ENCODE results near the gene KCNQ4.

The KCNQ4 gene

DNA sequence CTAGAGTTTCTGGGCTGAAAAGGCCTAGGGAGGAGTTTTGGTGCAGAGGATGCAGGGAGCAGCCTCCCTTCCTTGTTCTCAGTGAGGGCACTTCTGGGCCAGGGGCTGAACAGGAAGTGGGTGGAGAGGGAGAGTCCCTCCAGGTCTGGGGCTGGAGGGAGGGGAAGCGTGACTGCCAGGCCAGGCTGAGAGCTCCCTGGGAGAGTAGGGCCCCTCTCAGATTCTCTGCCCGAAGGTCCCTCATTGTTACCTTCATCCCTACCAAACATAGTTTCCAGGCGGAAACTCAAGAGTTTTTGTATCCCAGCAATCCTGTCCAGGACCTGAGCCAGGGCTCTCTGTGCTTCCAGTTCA lies 41.8 kb downstream of the KCNQ4 start:
- peak overlapping the region; percentile 23; the same call in 1 of the 2 replicates for H3K9ac ChIP-seq (ENCODE audit: low read depth, low read length)
- no peak overlapping the region for H3K4me3 ChIP-seq (ENCODE audit: low read length)
- no peaks in the 10 kb centered on the region for H3K36me3 ChIP-seq (ENCODE audit: insufficient read depth, low read length)
- H3K27me3 ChIP-seq (ENCODE audit: insufficient read depth, low read length): no peaks in the 10 kb centered on the region
- peak overlapping the region; percentile 61 for H3K27ac ChIP-seq (ENCODE audit: low read depth, low read length)
- H3K4me1 ChIP-seq (ENCODE audit: insufficient read depth, low read length): peaks cover 20% of the 10 kb centered on the region
- 48% methylated on average over 3 of the region's 3 CpGs for WGBS
- H3K9me3 ChIP-seq (ENCODE audit: insufficient read depth, low read depth, low read length): no peaks in the 10 kb centered on the region

DNA sequence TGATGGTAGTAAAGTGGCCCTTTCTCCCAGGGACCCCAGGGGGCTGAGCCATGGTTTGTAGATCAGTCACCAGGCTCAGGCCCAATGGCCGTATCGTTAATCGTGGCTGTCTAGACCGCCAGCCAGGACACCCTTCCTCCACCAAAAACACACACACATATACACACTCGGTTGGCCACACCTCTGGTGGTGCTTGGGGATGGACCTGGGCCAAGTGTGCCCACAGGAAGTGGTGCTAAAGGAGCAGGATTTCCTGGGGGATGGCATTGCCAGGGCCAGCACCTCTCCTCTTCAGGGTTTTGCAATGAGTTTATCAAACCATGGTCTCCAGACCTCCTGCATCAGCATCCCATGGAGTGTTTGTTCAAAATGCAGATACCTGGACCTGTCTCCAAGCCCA lies 42.4 kb downstream of the KCNQ4 start:
- no peaks in the 10 kb centered on the region for H3K27me3 ChIP-seq (ENCODE audit: insufficient read depth, low read length)
- H3K9ac ChIP-seq (ENCODE audit: low read depth, low read length): no peak overlapping the region
- no peaks in the 10 kb centered on the region for H3K36me3 ChIP-seq (ENCODE audit: insufficient read depth, low read length)
- H3K4me1 ChIP-seq (ENCODE audit: insufficient read depth, low read length): peaks cover 20% of the 10 kb centered on the region
- no peaks in the 10 kb centered on the region for H3K9me3 ChIP-seq (ENCODE audit: insufficient read depth, low read depth, low read length)
- no peak overlapping the region for H3K4me3 ChIP-seq (ENCODE audit: low read length)
- WGBS: 62% methylated on average over 5 of the region's 5 CpGs
- peak overlapping the region; percentile 61; the same call in 1 of the 2 replicates for H3K27ac ChIP-seq (ENCODE audit: low read depth, low read length)

DNA sequence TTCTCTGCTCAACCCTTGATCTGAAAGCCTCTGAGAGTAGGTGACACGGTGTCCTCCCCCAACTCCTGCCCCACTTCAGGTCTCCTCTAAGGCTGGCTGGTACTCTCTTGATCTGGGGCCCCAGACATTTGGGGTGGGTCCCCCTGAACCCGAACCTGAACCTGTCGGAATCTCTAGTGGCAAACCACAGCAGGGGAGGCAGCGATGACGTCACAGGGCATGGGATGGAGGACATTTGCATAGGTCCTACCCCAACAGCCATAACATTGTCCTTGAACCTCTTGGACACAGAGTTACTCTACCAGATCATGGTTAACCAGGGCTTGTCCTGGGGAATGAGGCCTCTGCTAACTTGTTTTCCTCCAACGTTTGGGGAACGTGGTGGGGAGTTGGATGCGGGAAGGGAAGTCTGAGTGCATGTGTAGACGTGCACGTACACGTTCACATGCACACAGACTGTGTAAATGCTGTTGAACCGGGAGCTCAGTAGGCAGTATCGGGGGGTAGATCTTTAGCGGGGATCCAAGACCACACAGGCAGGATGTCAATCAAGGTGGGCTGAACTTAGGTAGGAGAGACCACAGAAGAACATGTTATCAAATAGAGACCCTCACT lies 46.2 kb downstream of the KCNQ4 start:
- H3K9me3 ChIP-seq (ENCODE audit: insufficient read depth, low read depth, low read length): no peaks in the 10 kb centered on the region
- no peak overlapping the region for H3K27ac ChIP-seq (ENCODE audit: low read depth, low read length)
- H3K27me3 ChIP-seq (ENCODE audit: insufficient read depth, low read length): no peaks in the 10 kb centered on the region
- no peaks in the 10 kb centered on the region for H3K36me3 ChIP-seq (ENCODE audit: insufficient read depth, low read length)
- 90% methylated on average over 13 of the region's 14 CpGs for WGBS
- H3K4me3 ChIP-seq (ENCODE audit: low read length): no peak overlapping the region
- no peak overlapping the region for H3K9ac ChIP-seq (ENCODE audit: low read depth, low read length)
- peaks cover 13% of the 10 kb centered on the region for H3K4me1 ChIP-seq (ENCODE audit: insufficient read depth, low read length)

DNA sequence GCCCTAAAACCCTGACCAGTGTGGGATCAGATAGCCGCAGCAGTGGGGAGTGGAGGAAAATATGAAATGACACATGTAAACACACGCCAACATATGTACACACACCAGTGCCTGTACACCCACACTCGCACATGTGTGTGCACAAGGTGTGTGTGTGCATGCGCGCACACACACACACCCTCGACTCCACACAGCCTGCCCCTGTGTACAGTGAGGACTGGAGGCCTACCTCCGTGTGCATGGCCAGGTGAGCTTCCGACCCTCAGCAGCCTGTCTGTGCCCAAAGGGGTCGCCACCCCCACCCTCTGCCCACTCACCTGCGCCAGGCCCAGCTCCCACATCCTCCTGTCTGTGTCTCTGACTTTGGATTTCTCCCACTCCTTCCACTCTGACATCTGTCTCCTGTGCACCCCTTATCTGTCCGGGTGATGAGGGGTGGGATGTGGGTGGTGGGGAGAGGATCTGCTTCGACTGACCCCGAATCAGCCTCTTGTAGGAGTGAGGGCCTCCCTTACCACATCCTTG lies 46.9 kb downstream of the KCNQ4 start:
- no peaks in the 10 kb centered on the region for H3K36me3 ChIP-seq (ENCODE audit: insufficient read depth, low read length)
- no peak overlapping the region for H3K4me3 ChIP-seq (ENCODE audit: low read length)
- no peaks in the 10 kb centered on the region for H3K27me3 ChIP-seq (ENCODE audit: insufficient read depth, low read length)
- no peaks in the 10 kb centered on the region for H3K9me3 ChIP-seq (ENCODE audit: insufficient read depth, low read depth, low read length)
- 95% methylated on average over 12 of the region's 13 CpGs for WGBS
- no peak overlapping the region for H3K27ac ChIP-seq (ENCODE audit: low read depth, low read length)
- no peak overlapping the region for H3K9ac ChIP-seq (ENCODE audit: low read depth, low read length)
- peaks cover 6% of the 10 kb centered on the region; the same call in 1 of the 2 replicates for H3K4me1 ChIP-seq (ENCODE audit: insufficient read depth, low read length)

DNA sequence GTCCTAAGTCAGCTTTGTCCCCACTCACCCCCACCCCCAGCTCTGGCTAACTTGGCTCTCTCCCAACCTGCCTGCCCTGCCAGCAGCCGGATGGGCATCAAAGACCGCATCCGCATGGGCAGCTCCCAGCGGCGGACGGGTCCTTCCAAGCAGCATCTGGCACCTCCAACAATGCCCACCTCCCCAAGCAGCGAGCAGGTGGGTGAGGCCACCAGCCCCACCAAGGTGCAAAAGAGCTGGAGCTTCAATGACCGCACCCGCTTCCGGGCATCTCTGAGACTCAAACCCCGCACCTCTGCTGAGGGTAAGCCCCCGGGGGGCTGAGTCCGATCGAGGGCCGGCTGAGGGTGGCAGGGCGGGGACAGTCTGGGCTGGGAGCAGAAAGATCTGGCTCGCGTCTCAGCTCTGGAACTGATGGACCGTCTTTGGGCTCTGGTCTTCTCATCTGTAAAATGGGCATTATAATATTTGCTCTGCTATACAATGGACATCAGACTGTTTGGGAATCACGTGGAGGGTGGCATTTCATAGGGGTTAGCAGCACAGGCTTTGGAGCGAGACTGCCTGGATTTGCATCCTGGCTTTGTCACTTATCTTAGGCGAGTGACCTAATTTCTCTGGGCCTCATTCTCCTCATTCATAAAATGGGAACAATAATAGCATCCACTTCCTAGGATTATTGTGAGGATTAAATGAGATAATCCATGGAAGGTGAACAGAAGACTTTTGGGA lies 47.6 kb downstream of the KCNQ4 start:
- H3K27ac ChIP-seq (ENCODE audit: low read depth, low read length): no peak overlapping the region
- H3K4me1 ChIP-seq (ENCODE audit: insufficient read depth, low read length): no peaks in the 10 kb centered on the region
- no peaks in the 10 kb centered on the region for H3K36me3 ChIP-seq (ENCODE audit: insufficient read depth, low read length)
- H3K27me3 ChIP-seq (ENCODE audit: insufficient read depth, low read length): no peaks in the 10 kb centered on the region
- H3K4me3 ChIP-seq (ENCODE audit: low read length): no peak overlapping the region
- no peak overlapping the region for H3K9ac ChIP-seq (ENCODE audit: low read depth, low read length)
- 93% methylated on average over 22 of the region's 22 CpGs for WGBS
- no peaks in the 10 kb centered on the region for H3K9me3 ChIP-seq (ENCODE audit: insufficient read depth, low read depth, low read length)

DNA sequence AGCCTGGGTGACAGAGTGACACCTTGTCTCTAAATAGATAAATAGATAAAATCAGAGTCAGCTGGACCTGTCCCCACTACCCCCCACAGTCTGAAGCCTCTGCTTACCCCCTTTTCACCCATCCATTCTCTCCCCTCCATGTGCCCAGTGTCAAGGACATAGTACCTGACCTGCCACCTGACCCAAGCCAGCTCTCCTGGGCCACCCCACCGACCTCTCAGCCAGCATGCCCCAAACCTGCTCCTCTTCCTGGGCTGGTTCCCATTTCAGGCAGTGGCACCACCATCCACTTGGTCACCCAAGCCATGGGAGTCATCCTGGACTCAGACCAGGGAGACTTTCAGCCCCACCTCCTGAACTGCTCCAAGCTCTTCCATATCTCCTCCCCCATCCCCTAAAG lies 50.4 kb downstream of the KCNQ4 start:
- Histone ChIP-seq H3K27ac (ENCODE audit: low read depth, low read length) (no peak overlapping the region), H3K36me3 (ENCODE audit: insufficient read depth, low read length) (no peaks in the 10 kb centered on the region), H3K4me3 (ENCODE audit: low read length) (no peak overlapping the region), H3K9me3 (ENCODE audit: insufficient read depth, low read depth, low read length) (no peaks in the 10 kb centered on the region), H3K4me1 (ENCODE audit: insufficient read depth, low read length) (no peaks in the 10 kb centered on the region), H3K9ac (ENCODE audit: low read depth, low read length) (no peak overlapping the region), H3K27me3 (ENCODE audit: insufficient read depth, low read length) (no peaks in the 10 kb centered on the region)
- WGBS: 91% methylated on average over 1 of the region's 1 CpG

DNA sequence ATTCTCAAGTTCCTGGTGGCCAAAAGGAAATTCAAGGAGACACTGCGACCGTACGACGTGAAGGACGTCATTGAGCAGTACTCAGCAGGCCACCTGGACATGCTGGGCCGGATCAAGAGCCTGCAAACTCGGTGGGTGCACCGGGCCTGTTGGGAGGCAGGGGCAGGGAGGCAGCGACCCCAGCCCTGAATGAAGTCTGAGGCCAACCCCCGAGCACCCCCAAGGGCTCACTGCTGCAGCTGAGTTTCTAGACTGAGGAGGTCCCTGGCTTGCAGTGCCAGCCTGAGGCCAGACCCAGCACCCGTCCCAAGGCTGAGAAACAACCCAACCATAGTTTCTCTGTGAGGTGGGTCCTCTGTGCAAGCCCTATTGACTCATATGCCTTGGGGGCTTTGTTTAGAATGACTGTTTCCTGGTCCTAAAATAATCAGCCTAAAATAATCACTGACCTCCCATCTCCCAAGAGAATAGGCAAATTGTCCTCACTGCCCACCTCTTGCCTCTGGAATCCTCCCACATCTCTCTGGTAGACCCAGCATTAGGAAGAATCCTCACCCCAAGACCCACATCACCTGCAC lies 51.5 kb downstream of the KCNQ4 start:
- Histone ChIP-seq H3K9me3 (ENCODE audit: insufficient read depth, low read depth, low read length) (no peaks in the 10 kb centered on the region), H3K9ac (ENCODE audit: low read depth, low read length) (no peak overlapping the region), H3K4me1 (ENCODE audit: insufficient read depth, low read length) (no peaks in the 10 kb centered on the region), H3K36me3 (ENCODE audit: insufficient read depth, low read length) (no peaks in the 10 kb centered on the region), H3K4me3 (ENCODE audit: low read length) (no peak overlapping the region), H3K27me3 (ENCODE audit: insufficient read depth, low read length) (no peaks in the 10 kb centered on the region), H3K27ac (ENCODE audit: low read depth, low read length) (no peak overlapping the region)
- 77% methylated on average over 11 of the region's 11 CpGs for WGBS

DNA sequence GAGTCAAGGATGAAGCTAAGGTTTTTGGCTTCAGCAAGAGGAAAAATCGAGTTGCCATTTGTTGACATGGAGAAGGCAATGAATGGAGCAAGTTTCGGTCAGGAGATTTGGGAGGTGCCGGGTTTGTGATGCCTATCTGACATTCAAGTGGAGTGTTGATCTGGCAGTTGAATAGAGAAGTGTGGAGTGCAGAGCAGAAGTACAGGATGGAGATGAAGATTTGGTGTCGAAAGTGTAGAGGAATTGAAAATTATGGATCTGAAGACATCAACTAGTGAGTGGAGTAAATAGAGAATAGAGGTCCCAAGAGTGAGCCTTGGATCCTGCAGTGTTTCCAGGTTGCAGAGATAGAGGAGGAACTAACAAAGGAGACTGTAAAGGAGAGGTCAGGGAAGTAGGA lies 52.7 kb downstream of the KCNQ4 start:
- Histone ChIP-seq H3K9ac (ENCODE audit: low read depth, low read length) (no peak overlapping the region), H3K4me3 (ENCODE audit: low read length) (no peak overlapping the region), H3K36me3 (ENCODE audit: insufficient read depth, low read length) (no peaks in the 10 kb centered on the region), H3K9me3 (ENCODE audit: insufficient read depth, low read depth, low read length) (no peaks in the 10 kb centered on the region), H3K27ac (ENCODE audit: low read depth, low read length) (no peak overlapping the region), H3K27me3 (ENCODE audit: insufficient read depth, low read length) (no peaks in the 10 kb centered on the region), H3K4me1 (ENCODE audit: insufficient read depth, low read length) (no peaks in the 10 kb centered on the region)
- WGBS: 88% methylated on average over 4 of the region's 4 CpGs

DNA sequence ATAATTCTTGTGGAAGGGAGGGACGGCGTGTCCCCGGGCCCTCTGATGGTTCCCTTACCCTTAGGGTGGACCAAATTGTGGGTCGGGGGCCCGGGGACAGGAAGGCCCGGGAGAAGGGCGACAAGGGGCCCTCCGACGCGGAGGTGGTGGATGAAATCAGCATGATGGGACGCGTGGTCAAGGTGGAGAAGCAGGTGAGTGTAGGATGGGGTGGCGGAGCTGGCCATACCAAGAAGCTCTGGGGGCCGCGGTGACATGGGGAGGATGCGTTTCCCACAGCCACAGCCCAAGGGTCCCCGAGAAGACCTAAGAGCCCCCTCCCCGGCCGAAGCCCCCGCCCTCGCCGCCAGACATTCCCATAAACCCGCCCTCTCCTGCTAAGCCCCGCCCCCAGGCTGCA lies 54.0 kb downstream of the KCNQ4 start:
- H3K4me1 ChIP-seq (ENCODE audit: insufficient read depth, low read length): no peaks in the 10 kb centered on the region
- H3K4me3 ChIP-seq (ENCODE audit: low read length): no peak overlapping the region
- H3K36me3 ChIP-seq (ENCODE audit: insufficient read depth, low read length): no peaks in the 10 kb centered on the region
- no peak overlapping the region for H3K27ac ChIP-seq (ENCODE audit: low read depth, low read length)
- no peak overlapping the region for H3K9ac ChIP-seq (ENCODE audit: low read depth, low read length)
- WGBS: 94% methylated on average over 24 of the region's 24 CpGs
- no peaks in the 10 kb centered on the region for H3K27me3 ChIP-seq (ENCODE audit: insufficient read depth, low read length)
- H3K9me3 ChIP-seq (ENCODE audit: insufficient read depth, low read depth, low read length): no peaks in the 10 kb centered on the region

DNA sequence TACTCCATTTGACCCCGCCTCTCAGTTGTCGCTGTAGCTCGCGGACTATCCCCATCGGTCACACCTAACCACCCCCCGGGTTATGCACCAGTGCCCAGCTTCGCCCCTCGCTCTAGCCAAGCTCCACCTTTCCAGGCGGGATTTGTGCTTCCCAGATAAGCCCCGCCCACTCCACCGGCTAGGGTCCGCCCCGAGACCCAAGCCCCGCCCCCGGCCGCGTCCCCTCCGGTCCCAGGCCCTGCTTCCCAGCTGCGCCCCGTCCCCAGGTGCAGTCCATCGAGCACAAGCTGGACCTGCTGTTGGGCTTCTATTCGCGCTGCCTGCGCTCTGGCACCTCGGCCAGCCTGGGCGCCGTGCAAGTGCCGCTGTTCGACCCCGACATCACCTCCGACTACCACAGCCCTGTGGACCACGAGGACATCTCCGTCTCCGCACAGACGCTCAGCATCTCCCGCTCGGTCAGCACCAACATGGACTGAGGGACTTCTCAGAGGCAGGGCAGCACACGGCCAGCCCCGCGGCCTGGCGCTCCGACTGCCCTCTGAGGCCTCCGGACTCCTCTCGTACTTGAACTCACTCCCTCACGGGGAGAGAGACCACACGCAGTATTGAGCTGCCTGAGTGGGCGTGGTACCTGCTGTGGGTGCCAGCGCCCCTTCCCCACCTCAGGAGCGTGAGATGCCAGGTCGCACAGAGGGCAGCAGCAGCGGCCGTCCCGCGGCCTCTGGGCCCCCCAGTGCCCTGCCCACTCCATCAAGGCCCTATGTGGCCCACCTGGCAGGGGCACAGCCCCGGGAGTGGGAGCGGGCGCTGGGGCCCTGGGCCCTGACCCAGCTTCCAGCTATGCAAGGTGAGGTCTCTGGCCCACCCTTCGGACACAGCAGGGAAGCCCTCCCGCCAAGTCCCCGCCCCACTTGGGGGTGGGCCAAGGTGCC lies 54.7 kb downstream of the KCNQ4 start:
- no peaks in the 10 kb centered on the region for H3K27me3 ChIP-seq (ENCODE audit: insufficient read depth, low read length)
- no peak overlapping the region for H3K4me3 ChIP-seq (ENCODE audit: low read length)
- no peaks in the 10 kb centered on the region for H3K9me3 ChIP-seq (ENCODE audit: insufficient read depth, low read depth, low read length)
- 95% methylated on average over 60 of the region's 60 CpGs for WGBS
- H3K36me3 ChIP-seq (ENCODE audit: insufficient read depth, low read length): no peaks in the 10 kb centered on the region
- H3K4me1 ChIP-seq (ENCODE audit: insufficient read depth, low read length): no peaks in the 10 kb centered on the region
- H3K9ac ChIP-seq (ENCODE audit: low read depth, low read length): no peak overlapping the region
- no peak overlapping the region for H3K27ac ChIP-seq (ENCODE audit: low read depth, low read length)

Data from HUES64 (cell line).